BJ (cell line): ENCODE data around the gene SLC1A3. TPM values are rescaled to one million over a fixed set of nuclear protein-coding genes. Genes with fewer than 3 reads are reported as not detected.
"Not testable (repeated sequence)": the region's sequence is repeated elsewhere in the genome, so short reads cannot be mapped to it uniquely, and the experiment has no call there.

Experiments
- CTCF ChIA-PET: fragments of 350-600 bp; formaldehyde crosslinking; extraction: SDS; loops from one replicate; lab custom pipeline; 2021; ENCODE audit warnings: antibody characterized with exemption, inconsistent platforms; lab: Yijun Ruan, JAX
- POLR2A ChIA-PET: fragments of 300-600 bp; sonication (Branson Sonifier 250); formaldehyde crosslinking; extraction: SDS; loops from one replicate; lab custom pipeline; 2021; ENCODE audit warnings: antibody characterized with exemption; lab: Charles Lee
- DNase-seq: peaks from one replicate; pipeline ENCODE4 v3.0.0-alpha.2; 2011; ENCODE audit warnings: low read depth
- H3K27me3 ChIP-seq: 2 replicates; pipeline ENCODE4 v1.6.0; 2011; ENCODE audit warnings: low read length; ENCODE audit not compliant: control insufficient read depth, insufficient read depth
- H3K36me3 ChIP-seq: 2 replicates; pipeline ENCODE4 v1.5.1; 2011; ENCODE audit warnings: low read length; ENCODE audit not compliant: control insufficient read depth, insufficient read depth
- H3K4me3 ChIP-seq: 2 replicates; pipeline ENCODE4 v1.5.1; 2011; ENCODE audit warnings: low read depth, mild to moderate bottlenecking, control low read depth, low read length
- polyA plus RNA-seq: library from polyadenylated mRNA; depleted of rRNA; stranded (reverse); fragments of >200 nt; gene quantifications from 2 replicates; pipeline ENCODE4 v1.2.3, GENCODE V29; 2011
- TF ChIP-seq, protein P1 (sequence below): IDR thresholded peaks from 2 replicates; pipeline ENCODE4 v1.5.1; 2011; ENCODE audit warnings: low read depth, mild to moderate bottlenecking, control low read depth, inconsistent platforms, low read length, moderate library complexity; ENCODE audit not compliant: insufficient read depth

The SLC1A3 gene
- polyA plus RNA-seq, 1 experiment: 0.54 TPM

DNA sequence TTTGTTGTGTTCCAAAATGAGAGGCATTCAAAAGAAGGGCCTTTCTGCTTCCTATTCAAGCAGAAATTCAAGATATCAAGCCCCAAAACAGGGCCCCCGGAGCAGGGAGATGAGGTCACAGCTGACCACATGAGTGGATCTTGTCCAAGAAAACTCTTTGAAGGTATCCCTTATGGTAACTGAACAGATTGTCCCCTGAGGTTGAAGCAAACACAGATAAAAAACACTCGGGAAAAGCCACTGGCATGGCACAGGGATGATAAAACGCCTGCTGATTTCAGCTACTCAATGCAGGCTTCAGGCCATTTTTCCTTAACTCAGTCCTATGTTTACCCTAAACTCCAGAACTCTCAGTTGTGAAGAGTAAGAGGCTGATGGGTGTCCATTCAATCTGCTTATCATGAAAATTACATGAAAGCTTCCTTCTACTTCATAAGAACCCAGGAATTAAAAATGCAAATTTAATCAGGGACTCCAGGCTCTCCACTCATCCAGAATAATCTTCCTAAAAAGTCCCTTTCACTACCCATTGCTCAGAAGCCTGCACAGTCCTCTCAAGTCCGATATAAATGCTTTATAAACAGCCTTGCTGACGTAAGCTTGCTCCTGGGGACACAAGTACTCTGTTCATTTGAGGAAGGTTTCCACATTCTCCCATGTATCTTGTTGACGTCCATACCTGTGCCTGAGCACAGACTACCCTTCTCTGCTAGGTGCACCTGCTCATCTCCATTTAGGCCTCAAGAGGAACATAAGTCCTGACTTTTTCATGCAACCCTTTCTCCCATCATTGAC lies 35.9 kb upstream of the SLC1A3 start:
- Histone ChIP-seq H3K4me3 (no peak overlapping the region), H3K36me3 (no peaks in the 10 kb centered on the region), H3K27me3 (no peaks in the 10 kb centered on the region)
- CTCF ChIA-PET: interaction anchor here (0.6 to 1.9 kb wide), 2 partner anchors 121 to 175 kb away, joined by 3 to 5 read pairs; no protein-coding TSS in a partner anchor
- POLR2A ChIA-PET: no interaction called here
- DNase-seq: no peak
- TF ChIP-seq, protein P1, sequence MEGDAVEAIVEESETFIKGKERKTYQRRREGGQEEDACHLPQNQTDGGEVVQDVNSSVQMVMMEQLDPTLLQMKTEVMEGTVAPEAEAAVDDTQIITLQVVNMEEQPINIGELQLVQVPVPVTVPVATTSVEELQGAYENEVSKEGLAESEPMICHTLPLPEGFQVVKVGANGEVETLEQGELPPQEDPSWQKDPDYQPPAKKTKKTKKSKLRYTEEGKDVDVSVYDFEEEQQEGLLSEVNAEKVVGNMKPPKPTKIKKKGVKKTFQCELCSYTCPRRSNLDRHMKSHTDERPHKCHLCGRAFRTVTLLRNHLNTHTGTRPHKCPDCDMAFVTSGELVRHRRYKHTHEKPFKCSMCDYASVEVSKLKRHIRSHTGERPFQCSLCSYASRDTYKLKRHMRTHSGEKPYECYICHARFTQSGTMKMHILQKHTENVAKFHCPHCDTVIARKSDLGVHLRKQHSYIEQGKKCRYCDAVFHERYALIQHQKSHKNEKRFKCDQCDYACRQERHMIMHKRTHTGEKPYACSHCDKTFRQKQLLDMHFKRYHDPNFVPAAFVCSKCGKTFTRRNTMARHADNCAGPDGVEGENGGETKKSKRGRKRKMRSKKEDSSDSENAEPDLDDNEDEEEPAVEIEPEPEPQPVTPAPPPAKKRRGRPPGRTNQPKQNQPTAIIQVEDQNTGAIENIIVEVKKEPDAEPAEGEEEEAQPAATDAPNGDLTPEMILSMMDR: no peak

DNA sequence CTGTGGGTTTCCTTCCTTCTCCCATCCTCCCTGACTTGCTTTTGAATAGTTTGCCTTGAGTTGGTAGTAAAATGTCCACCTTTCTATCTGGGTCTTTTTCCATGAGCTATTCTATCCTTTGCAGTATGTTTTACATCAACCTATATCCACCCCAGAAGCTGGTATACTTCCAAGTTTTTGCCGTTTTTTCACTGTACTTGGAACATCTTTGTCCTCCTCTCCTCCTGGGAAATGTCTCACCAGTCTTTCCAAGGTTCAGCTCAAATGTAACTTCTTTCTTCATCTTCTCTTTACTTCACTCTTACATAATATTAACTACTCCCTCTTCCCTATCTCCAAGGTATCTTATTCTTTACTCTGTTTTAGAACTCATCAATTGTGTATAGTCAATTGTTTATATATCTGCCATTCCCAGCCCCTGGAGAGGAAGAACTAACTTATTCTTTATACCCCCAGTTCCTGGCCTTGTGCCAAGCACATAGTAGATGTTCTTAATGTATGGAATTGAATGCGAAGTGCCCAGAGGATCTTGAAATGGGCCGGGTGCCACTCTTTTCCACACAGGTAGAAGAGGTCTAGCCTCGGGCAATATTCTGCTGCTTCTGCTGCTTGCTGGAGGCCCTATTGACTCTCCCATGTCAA lies 34.9 kb upstream of the SLC1A3 start:
- no peak for DNase-seq
- TF ChIP-seq, protein P1: no peak
- Histone ChIP-seq H3K36me3 (no peaks in the 10 kb centered on the region), H3K27me3 (no peaks in the 10 kb centered on the region), H3K4me3 (no peak overlapping the region)
- ChIA-PET POLR2A (no interaction called here), CTCF (interaction anchor here (1.9 kb wide), 1 partner anchor 120 kb away, joined by 5 read pairs; no protein-coding TSS in a partner anchor)

DNA sequence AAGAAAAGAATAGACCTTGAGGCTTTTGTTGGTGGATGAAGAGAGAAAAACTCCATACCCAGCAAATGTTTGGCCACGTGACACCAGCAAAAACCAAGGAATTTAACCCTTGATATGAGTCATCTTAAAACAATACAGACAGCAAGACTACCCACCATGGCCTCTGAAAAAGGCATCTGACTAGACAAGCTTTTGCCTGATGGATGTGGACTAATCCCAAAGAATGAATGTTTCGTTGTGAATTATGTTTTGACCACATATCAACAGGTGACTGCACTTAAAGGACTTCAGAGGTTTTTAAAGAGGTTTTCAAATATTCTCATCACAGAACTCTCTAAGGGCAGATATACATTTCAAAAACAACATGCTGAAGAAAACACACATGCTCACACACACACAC lies 33.0 kb upstream of the SLC1A3 start:
- ChIA-PET POLR2A (no interaction called here), CTCF (no interaction called here)
- TF ChIP-seq, protein P1: no peak

DNA sequence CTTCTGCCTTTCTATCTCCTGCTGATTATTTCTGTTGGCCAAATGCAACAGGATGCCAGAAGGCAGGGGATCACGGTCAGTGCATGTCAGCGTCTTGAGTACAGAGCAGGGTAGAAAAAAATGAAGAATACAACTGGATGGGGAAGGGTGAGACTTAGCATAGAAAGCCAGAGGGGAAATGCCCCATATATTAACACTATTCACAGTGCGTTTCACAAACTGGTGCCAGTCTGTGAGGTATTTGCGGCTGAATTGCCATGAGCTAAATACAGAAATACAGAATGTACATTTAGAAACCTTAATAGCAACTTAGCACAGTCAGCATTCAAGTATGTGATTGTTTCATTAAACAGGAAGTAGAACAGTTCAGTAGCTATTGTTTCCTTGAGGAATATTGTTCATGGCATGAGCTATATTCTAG lies 31.0 kb upstream of the SLC1A3 start:
- TF ChIP-seq, protein P1: no peak
- no peak overlapping the region for H3K4me3 ChIP-seq
- CTCF ChIA-PET: interaction anchor here (0.8 to 1.0 kb wide), 3 partner anchors 78 to 299 kb away, joined by 3 to 5 read pairs (median 4); no protein-coding TSS in a partner anchor
- DNase-seq: no peak
- POLR2A ChIA-PET: no interaction called here
- no peaks in the 10 kb centered on the region for H3K36me3 ChIP-seq
- H3K27me3 ChIP-seq: no peaks in the 10 kb centered on the region

More for the DNA sequence above, 33.0 kb upstream of the SLC1A3 start:
- no peak overlapping the region for H3K4me3 ChIP-seq
- no peak for DNase-seq
- H3K36me3 ChIP-seq: no peaks in the 10 kb centered on the region
- H3K27me3 ChIP-seq: no peaks in the 10 kb centered on the region

DNA sequence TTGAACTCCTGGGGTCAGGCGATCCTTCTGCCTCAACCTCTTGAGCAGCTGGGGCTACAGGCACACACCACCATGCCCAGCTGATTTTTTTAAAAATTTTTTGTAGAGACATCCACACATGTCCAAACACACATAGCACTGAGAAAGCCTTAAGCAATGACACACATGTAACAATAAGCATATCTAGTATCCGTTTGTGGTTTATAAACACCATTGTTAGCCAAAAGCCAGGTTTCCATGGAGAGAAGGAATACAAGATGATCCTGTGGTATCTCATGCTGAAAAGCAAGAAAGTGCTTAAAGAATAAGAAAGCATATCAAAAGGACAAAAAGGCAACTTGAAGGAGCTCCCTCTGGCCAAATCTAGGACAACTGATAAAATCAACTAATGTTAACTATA lies 29.7 kb upstream of the SLC1A3 start:
- no peak for DNase-seq
- CTCF ChIA-PET: no interaction called here
- Histone ChIP-seq H3K4me3 (no peak overlapping the region), H3K27me3 (no peaks in the 10 kb centered on the region), H3K36me3 (no peaks in the 10 kb centered on the region)
- TF ChIP-seq, protein P1: no peak
- POLR2A ChIA-PET: no interaction called here

DNA sequence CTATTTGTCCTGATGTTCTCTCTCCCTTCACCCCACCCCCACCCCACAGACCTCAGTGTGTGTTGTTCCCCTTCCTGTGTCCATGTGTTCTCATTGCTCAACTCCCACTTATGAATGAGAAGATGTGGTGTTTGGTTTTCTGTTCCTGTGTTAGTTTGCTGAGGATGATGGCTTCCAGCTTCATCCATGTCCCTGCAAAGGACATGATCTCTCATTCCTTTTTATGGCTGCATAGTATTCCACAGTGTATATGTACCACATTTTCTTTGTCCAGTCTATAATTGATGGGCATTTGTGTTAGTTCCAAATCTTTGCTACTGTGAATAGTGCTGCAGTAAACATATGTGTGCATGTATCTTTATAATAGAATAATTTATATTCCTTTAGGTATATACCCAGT lies 26.5 kb upstream of the SLC1A3 start:
- POLR2A ChIA-PET, H3K4me3 ChIP-seq, DNase-seq, H3K27me3 ChIP-seq, CTCF ChIA-PET, H3K36me3 ChIP-seq: not testable (repeated sequence)
